Measurements from ENCODE around the gene RO60. TPM values are rescaled to one million over a fixed set of nuclear protein-coding genes. Genes with fewer than 3 reads are reported as not detected.

RO60 gene
- total and polyA plus RNA-seq, 2 of the 4 experiments (the other 2 are of a cell fraction), result 10.9 to 161 TPM

GRCh38 chr1:193011406-193011805 is 48.0 kb upstream of the RO60 start:
- no peak overlapping the region for H3K27ac ChIP-seq (ENCODE audit: insufficient read depth, low read length)

More at GRCh38 chr1:193011406-193011805, 48.0 kb upstream of the RO60 start:
- no peaks in the 10 kb centered on the region for H3K9me3 ChIP-seq (ENCODE audit: control insufficient read depth, insufficient read depth, low read length)
- H4K8ac ChIP-seq (ENCODE audit: low read depth in 2 of 2, low read length in 2 of 2), result no peak overlapping the region
- no peak overlapping the region for H2AFZ ChIP-seq (replicated peaks; ENCODE audit: low read length, poor library complexity)
- WGBS, 2 experiments (ENCODE audit: extremely low coverage in 2 of 2, insufficient read length in 1 of 2), result no CpG with 5 or more reads among the region's 1 CpG
- ChIA-PET CTCF (no interaction called here), POLR2A (ENCODE audit: unreplicated experiment) (interaction anchor here (0.7 kb wide), 1 partner anchor 155 kb away, joined by 3 read pairs; no protein-coding TSS in a partner anchor)
- no peaks in the 10 kb centered on the region for H3K79me1 ChIP-seq (ENCODE audit: low read depth in 1 of 2, low read length in 2 of 2)
- no peak overlapping the region for H3K4me2 ChIP-seq (ENCODE audit: low read depth, low read length)
- DNase-seq (no peak), ATAC-seq (ENCODE audit: low read depth) (no peak)
- H3K27me3 ChIP-seq (ENCODE audit: control insufficient read depth, insufficient read depth, low read length), result no peaks in the 10 kb centered on the region
- no peak overlapping the region for H3K23ac ChIP-seq (ENCODE audit: low read depth, low read length)
- H3K4me1 ChIP-seq (ENCODE audit: control insufficient read depth, insufficient read depth, low read length), result peaks cover 2% of the 10 kb centered on the region
- H4K20me1 ChIP-seq (ENCODE audit: insufficient read depth, low read length), result no peaks in the 10 kb centered on the region
- H3K4ac ChIP-seq (ENCODE audit: low read depth, low read length), result no peak overlapping the region
- in situ Hi-C loops (cut with MboI; ENCODE audit: low sequenced_read_pairs) (no loop called here), intact Hi-C loops (cut with micrococcal nuclease) (no loop called here), dilution Hi-C loops (cut with HindIII; ENCODE audit: low sequenced_read_pairs, unreplicated experiment) (loop anchor here (25.0 kb wide), 2 partner anchors 199 to 524 kb away; partner anchors contain the start of gene RGS2)
- no peak overlapping the region for H2AK5ac ChIP-seq (ENCODE audit: low read depth, low read length)
- no peak overlapping the region for H2BK15ac ChIP-seq (ENCODE audit: low read depth, low read length)
- H3K14ac ChIP-seq (replicated peaks; ENCODE audit: low read depth, low read length), result no peak overlapping the region
- no TSS peak for BruUV-seq (replicated peaks)
- H2BK120ac ChIP-seq (ENCODE audit: low read depth, low read length), result no peak overlapping the region
- no peak overlapping the region for H3K18ac ChIP-seq (ENCODE audit: low read depth, low read length)
- H4K5ac ChIP-seq (ENCODE audit: low read depth, low read length), result no peak overlapping the region
- no peak overlapping the region for H2BK5ac ChIP-seq (ENCODE audit: low read depth, low read length, poor library complexity, severe bottlenecking)
- H3K9me1 ChIP-seq (ENCODE audit: insufficient read depth, low read length), result no peaks in the 10 kb centered on the region
- H3K9ac ChIP-seq (ENCODE audit: low read depth, low read length), result no peak overlapping the region
- peak; percentile 28; the same call in 1 of the 2 replicates for TF ChIP-seq CEBPB (IDR thresholded peaks at IDR 0.05; ENCODE audit: low read depth, low read length)
- no peak for TF ChIP-seq POLR2A (IDR thresholded peaks at IDR 0.05; ENCODE audit: low read depth, low read length)
- no peak overlapping the region for H3K56ac ChIP-seq (ENCODE audit: extremely low read depth, insufficient read depth, low read length)
- H3K4me3 ChIP-seq (ENCODE audit: insufficient read depth, low read depth, low read length), result no peak overlapping the region
- no peak overlapping the region for H2AK9ac ChIP-seq (replicated peaks; ENCODE audit: low read depth, low read length, poor library complexity)
- no peak overlapping the region for H2BK20ac ChIP-seq (ENCODE audit: low read depth, low read length)
- H4K91ac ChIP-seq (ENCODE audit: insufficient read depth, low read depth, low read length), result no peak overlapping the region
- H3K36me3 ChIP-seq (ENCODE audit: control insufficient read depth, insufficient read depth, low read length), result no peaks in the 10 kb centered on the region
